GM19452 (cell line): ENCODE data around the gene TKTL1.
A peak's percentile ranks its signal among the peaks of the same experiment; 100 is the strongest.

Experiments
- ATAC-seq: cut with Tn5 transposase; IDR thresholded peaks from one replicate; pipeline ENCODE4 v1.9.1; 2021; ENCODE audit not compliant: unreplicated experiment

TKTL1 gene

DNA sequence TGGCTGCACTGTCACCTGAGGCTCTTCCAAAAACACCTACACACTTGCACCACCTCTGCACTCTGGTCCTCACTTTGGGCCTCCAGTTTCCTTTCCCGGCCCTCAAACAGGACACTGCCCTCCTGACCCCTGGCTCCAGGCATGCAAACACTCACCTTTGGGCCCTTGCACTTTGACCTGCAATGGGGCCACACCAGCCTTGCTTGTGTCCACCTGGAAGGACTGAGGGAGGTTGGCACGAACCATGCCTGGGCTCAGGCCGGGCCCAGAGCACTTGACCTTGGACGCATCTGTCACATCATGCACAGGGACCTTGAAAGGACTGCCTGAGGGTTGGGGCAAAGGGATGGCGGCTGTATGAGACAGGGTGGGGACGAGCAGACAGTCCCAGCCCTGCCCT is 63.2 kb downstream of the TKTL1 start:
- ATAC-seq = no peak

DNA sequence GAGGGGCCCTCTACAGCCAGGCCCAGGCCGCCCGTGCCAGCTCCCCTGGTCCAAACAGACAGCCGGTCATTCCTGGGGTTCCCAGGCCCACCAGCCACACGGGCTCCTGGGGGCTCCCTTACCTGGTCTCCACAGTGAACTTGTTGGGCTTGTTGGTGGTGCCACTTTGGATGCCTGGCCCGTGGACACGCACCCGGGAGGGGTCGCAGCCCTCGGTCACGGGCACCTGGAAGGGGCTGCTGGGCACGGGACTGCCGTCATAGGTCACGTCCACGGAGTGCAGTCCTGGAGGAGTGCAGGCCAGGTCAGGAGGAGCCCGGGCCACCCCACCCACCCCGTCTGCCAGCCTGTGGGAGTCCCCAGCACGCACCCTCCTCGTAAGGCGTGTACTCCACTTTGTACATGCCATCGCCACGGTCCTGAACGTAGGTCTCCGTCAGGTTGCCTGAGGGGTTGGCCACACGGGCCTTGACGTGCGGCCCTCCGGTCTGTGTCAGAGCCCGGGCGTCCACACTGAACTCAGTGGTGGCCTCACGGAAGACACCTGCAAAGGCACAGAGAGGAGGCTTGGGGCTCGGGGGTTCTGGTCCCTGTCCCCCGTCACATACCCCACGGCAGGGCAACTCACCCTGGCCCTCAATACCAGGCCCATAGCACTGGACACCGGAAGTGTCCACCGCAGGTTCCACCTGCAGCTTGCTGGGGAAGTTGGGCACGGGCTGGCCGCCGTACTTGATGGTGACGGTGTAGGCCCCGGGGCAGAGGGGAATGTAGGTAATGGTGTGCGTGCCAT is 64.0 kb downstream of the TKTL1 start:
- ATAC-seq = no peak

DNA sequence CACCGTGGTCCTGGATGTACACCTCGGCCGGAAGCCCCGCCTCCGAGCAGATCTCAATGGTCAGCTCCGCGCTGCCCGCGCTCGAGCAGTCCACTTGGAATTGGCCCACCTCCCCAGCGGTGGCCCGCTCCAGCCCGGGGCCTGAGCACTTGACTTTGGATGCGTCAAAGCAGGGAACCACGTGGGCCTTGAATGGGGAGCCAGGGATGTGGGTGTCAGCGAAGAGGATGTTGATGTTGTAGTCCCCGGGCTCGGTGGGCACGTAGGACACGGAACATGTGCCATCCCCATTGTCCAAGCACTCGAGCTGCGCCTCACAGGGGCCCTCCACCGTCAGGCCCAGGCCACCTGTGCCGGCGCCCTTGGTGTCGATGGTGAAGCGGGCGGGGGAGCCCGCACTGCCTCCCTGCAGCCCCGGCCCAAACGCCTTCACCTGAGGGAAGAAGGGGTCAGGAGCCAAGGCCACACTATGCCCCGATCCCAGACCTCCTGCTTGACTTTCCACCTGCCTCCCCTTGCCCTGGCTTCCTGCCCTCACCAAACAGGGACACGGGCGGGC is 64.6 kb downstream of the TKTL1 start:
- ATAC-seq = no peak

DNA sequence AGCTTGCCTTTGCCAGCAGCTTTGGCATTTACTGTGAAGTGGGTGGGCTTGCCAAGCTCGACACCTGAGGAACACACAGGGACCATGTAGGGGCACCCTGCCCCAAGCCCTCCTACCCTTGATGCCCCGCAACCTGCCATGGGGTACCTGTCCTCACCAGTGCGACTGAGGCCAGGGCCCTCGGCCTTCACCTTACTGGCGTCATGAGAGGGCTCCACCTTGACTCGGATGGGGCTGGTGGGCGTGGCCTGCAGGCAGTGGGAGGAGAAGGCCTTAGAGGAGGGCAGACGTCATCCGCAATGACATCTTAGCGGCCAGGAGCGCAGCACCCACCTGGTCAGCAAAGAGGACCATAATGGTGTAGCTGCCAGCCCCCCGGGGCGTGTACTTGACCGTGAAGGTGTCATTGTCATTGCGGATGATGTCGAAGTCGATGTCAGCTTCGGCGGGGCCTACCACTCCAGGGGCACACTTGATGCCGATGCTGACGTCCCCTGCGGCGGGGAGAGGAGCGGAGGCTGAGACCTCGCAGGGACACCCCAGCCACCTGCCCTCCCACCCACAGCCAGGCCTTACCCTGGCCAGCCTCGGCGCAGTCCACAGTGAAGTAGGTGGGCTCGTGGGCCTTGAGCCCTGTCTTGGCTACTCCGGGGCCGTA is 66.6 kb downstream of the TKTL1 start:
- ATAC-seq = no peak

DNA sequence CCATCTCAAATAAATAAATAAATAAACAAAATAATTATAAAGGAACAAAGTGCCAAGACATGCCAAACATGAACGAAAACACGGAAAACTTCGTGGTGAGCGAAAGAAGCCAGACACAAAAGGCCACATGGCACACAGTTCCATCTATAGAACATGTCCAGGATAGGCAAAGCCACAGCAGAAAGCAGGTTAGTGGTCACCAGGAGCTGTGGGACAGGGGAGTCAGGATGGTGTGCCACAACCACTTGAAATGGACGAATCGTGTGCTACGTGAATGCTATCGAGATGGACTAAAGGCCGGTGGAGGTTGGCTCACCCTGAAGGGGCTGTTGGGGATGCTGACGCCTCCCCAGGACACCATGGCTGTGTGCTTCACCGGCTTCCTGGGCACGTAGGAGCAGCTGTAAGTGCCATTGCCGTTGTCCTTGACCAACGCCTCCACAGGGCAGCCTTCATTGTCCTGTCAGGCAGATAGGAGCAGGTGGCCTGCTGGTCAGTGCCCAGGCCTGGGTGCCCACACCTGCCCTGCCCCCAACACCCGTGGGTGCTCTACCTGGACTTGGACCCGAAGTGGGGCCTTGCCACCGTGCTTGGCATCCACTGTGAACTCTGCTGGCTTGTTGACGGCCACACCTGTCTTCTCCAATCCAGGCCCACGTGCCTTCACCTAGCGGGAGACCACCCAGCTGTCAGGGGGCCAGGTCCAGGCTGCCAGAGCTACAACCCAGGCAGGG is 68.3 kb downstream of the TKTL1 start:
- no peak for ATAC-seq

DNA sequence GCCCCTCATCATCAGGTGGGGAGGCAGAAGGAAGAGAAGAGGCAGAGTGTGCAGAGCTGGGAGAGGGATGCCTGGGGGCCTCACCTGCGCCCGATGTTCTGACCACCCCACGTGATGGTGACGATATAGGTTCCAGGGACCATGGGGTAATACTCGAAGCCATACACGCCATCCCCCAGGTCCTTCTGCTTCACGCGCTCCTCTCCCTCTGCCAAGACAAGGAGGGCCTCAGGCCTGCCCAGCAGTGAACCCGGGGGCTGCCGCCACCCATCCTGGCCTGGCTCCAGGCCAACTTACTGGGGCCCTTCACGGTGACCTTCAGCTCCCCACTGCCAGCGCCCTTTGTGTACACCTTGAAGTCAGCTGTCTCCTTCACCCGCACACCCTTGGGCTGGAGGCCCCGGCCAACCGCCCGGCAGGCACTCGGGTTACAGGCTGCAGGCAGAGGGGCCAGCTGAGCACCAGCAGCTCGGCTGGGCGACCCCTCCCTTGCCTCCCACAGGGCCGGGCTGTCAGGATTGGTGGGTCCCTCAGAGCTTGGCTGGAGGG is 69.5 kb downstream of the TKTL1 start:
- ATAC-seq = no peak

DNA sequence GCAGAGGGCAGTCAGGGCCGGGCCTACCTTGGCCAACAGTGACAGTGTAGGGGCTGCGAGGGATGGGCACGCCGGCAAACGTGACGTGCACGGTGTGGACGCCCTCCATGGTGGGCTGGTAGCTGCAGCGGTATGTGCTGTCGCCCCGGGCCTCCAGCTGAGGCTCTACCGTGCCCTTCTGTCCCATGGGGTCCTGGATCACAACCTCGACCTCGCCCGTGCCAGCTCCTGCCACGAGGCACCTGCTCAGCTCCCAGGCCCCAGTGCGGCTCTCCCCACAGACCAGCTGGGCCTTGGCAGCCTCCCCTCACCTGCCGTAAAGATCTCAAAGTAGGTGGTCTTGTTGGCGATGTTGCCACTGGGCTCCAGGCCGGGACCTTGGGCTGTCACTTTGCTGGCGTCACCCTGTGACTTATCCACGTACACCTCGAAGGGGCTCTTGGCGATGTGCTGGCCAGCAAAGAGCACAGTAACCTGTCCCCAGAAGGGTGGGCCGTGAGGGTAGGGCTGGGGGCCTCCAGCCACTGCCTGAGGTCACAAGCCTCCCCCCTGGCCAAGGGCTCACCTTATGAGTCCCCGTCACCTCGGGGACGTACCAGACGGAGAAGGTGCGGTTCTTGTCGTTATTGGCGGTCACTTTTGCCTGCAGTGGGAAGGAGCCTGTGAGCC is 70.5 kb downstream of the TKTL1 start:
- no peak for ATAC-seq

DNA sequence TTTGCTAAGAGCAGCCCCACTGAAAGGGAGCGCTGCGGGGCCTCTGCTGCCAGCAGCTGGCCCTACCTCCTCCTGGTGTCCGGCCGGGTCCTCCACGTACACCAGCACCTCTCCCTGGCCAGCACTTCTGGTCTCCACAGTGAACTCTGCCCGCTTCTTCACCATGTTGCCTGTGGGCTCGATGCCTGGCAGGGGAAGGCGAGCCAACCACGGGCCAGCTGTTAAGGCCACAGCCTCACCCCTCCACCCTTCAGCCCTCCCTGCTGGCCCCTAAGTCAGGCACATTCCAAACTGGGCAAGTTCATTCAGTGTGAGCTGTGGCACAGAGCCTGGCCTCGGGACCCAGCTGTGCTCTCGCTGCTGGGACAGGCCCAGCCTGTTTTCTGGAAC is 71.1 kb downstream of the TKTL1 start:
- no peak for ATAC-seq

DNA sequence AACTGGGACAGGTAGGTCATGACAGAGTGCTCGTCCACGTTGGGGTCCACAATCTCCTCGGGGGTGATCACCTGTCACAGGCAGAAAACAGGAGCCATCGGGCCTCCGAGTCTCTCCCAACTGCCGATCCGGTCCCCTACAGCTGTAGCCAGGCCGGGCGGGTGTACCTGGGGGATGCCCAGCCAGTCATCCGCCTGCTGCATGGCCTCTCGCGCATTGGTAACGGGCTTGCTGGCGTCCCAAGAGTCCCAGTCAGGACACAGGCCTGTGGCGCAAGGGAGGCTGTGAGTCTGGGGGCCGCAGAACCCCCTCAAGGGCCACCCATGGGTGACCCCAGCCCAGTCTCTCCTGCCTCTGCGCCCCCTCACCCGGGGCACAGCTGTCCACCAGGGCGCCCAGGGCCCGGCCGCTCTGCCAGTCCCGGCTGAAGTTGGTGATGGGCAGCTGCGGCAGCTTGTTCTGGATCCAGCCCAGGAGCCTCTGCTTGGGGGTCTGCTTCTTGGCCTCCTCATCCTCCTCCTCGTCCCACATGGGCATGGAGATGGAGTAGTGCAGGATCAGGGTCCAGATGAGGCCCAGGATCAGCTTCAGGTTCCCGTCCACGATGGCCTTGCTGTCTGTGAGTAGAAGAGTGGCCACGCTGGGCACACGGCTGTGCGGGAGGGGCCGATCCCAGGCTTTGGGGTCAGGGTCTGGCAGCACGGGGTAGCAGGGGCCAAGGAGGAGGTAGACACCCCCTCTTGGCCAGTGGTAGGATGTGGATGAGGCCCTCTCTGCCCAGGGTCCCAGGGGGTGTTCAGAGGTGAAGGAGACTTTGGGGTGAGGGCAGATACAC is 72.1 kb downstream of the TKTL1 start:
- no peak for ATAC-seq

DNA sequence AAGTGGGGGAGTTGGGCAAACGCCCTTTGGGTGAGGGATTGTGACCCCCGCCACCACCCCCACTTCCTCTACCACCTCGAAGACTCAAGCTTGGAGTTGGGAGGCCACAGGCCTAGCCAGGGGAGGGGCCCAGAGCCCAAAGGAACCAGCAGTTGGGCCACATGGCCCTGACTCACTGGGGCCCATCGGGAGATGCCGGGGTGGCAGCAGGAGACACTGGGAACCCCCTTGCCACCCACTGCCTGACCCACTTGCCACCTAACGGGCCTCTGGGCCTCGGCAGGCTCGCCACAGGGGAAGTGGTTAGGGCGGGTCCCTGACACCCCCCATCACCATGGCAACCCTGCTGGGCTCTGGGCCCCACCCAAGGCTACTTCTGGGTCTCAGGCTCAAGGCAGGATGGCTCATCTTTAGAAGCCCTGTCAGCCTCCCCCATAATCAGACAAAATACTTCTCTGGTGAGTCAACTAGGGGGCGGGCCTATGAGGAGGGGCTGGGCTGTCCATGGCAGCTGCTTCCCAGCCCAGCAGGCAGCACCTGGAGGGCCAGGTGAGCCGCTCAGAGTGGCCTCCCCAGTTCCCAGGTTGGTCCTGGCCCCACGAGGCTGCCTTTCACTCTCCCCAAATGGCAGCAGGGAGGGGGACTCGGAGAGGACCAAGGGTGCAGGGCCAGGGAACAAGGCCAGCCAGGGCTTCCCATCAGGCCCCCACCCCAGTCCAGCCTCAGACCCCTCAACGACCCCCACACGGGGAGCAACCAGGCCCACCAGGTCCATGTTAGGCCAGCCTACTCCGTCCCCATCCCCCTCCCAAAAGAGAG is 73.2 kb downstream of the TKTL1 start:
- ATAC-seq = no peak

DNA sequence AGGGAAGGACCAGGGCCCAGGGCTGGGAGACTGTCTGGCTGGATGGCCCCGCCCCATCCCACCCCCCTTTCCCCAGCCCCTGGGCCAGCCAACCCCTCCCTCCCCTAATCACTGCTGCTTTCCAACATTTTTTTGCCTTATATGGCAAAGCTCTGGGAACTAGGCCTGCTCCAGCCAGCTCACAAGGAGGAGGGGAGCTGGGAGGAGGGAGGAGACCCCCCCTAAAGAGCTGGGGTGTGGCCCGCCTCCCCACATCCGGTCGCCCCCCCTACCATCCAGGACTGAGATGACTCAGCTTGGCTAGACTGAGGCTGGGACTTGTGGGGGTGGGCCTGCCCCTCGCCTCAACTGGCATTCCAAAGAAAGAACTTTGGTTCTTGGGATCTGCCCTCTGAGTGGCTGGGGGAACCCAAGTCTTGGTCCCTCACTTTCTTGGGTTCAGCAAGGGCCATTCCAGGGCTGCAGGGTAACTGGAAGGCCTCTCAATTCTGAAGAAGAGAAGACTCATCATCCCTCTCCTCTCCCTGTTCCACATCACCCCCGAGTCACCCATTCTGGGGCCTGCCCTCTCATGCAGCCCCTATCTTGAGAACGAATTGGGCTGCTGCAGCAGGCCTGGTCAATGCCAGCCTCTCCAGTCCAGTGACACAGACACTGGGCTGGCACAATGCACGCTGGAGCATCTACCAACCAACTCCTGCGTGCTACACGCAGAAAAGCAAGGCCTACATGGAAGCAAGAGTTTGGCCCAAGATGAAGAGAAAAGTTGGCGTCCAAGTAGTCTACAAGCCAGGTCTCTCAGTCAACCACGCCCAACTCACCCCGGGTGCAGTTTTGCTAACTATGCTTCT is 74.1 kb downstream of the TKTL1 start:
- ATAC-seq = no peak

DNA sequence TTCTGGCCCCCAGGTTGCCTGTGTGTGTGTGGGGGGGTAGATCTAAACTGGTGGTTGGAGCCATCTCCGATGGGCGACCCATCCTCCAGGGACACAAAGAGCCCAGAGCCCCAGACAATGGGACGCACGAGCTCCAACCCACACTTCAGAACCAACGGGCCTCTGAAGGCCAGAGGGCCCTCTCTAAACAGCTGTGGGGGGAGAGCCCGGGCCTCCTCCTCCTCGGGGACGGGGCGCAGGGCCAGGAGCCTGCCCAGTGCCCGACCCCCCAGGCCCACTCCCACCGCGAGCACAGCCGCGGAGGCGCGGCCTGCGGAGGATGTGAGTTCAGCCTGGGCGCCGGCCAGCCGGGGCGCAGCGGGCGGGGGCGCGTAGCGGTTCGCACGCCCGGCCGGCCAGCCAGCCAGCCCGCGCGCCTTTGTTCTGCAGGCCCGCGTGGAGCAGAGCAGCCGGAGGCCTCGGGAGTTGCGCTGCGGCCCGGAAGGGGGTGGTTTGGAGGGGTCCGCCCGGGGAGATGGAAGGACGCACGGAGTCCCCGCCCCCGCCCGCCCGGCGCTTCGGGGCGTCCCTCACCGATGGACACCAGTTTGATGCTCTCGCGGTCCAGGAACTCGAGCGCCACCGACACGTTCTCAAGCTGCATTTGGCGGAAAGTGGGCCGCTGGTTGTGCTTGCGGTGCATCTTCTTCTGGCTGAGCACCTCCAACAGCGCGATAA is 74.9 kb downstream of the TKTL1 start:
- ATAC-seq = no peak

DNA sequence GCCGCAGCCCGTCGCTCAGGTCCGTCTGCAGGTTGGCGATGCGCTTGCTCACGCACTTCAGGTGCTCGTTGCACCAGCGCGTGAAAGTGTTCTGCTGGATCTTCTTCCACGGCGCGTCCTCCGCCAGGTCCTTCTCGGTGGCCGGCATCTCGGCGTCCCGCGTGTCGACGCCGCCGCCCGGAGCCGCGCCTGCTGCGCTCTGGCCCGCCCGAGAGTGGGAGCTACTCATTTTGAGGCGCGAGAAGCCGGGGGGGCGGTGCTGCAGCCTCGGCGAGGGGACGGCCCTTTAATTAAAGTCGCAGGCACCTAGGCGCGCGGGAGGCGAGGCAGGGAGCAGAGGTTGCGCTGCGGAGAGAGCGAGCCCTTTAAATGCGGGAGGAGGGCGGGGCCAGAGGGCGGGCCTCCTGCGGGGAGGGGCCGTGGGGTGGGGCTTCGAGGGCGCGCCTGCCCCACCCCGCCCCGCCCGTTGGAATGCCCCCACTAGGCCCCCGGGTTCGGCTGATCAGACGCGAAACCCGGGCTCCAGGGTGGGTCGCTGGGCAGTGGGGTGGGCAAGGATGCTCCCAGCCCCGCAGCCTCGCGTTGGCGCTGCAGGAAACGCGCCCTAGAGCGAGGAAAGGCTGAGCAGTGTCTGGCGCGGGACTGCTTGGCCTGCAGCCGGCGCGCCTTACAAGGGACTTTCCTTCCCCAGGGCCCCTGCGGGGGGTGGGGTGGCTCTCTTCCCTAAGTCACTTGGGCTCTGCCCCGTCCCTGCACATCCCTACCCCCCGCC is 75.6 kb downstream of the TKTL1 start:
- peak; percentile 55 for ATAC-seq

DNA sequence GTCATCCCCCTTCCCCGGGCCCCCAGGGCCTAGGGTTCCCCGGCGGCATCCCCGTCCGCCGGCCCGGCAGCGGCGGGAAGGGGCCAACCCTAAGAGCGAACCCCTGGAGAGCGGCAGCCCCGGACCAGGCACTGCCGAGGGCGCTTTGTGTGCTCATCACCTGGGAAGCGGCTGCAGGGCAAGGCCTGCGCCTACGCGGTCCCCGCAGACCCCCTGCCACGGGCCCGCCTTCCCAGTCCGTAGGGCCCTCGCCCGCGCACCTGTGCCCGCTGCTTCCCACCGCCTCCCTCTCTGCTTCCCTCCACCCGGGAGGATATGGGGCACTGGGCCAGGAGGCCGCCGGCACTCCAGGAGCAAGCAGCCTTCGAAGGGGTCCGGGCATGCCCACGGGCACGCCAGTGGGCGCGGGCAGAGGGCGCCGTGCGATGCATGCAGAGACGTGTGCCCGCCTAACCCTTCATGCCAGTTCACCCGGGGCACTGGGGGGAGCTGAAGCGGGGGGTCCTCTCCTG is 76.2 kb downstream of the TKTL1 start:
- peak; percentile 10 for ATAC-seq

DNA sequence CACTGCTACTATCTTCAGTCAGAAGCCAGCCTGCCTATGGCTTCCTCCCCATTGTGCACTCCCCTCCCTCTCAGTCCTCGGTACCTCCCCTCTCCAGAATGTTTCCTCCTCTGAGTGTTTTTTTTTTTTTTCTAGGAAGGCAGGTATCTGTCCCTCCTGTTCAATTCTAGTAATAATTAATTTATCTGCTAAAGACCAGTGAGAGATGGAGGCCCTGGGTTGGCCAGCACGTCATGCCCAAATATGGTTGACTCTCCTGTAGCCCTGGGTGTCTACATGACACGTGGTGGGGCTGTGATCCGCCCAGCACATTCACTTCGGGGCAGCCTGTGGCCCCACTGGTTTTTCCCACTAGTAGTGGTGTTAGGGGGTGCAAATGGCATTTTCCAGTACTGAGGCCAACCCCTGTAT is 77.0 kb downstream of the TKTL1 start:
- no peak for ATAC-seq
